K562 (cell line): ENCODE measurements around the gene CCDC85C. TPM values are rescaled to one million over a fixed set of nuclear protein-coding genes. Genes with fewer than 3 reads are reported as not detected.

Experiments
- CGGBP1 ChIP-seq: fragments of 250-450 bp; sonication (Bioruptor Pico); IDR thresholded peaks from 2 replicates; pipeline ENCODE4 v1.9.0; 2021; ENCODE audit warnings: mild to moderate bottlenecking
- CREB3 ChIP-seq: fragments of 450-650 bp; conservative IDR thresholded peaks from 2 replicates; pipeline ENCODE4 v1.6.1; 2016; ENCODE audit warnings: missing genetic modification characterization, low read depth, mild to moderate bottlenecking, missing compliant biosample characterization, moderate library complexity
- FOXO4 ChIP-seq: fragments of 450-650 bp; formaldehyde crosslinking; IDR thresholded peaks from 2 replicates; pipeline ENCODE4 v1.4.0; 2020; ENCODE audit warnings: mild to moderate bottlenecking, moderate library complexity
- GMEB1 ChIP-seq: fragments of 250-450 bp; sonication (Bioruptor Pico); IDR thresholded peaks from 2 replicates; pipeline ENCODE4 v1.4.0; 2020; ENCODE audit warnings: mild to moderate bottlenecking
- LARP7 ChIP-seq: fragments of 450-650 bp; IDR thresholded peaks from 2 replicates; pipeline ENCODE4 v1.6.1; 2016
- LEF1 ChIP-seq: fragments of 450-650 bp; IDR thresholded peaks from 2 replicates; pipeline ENCODE4 v1.6.1; 2016; ENCODE audit warnings: mild to moderate bottlenecking
- MTA2 ChIP-seq: fragments of 450-650 bp; IDR thresholded peaks from 2 replicates; pipeline ENCODE4 v1.6.1; 2016; ENCODE audit warnings: low read depth
- POLR2A ChIP-seq: fragments of 450-650 bp; conservative IDR thresholded peaks from 2 replicates; pipeline ENCODE4 v1.6.1; 2016
- PYGO2 ChIP-seq: fragments of 450-650 bp; IDR thresholded peaks from 2 replicates; pipeline ENCODE4 v1.6.1; 2016; ENCODE audit warnings: mild to moderate bottlenecking, missing genetic modification characterization, moderate library complexity, missing compliant biosample characterization
- RBFOX2 ChIP-seq: fragments of 200-400 bp; formaldehyde crosslinking; IDR thresholded peaks from 2 replicates; pipeline ENCODE4 v1.6.1; 2017; ENCODE audit warnings: low read depth, mild to moderate bottlenecking, low read length, moderate library complexity
- RBM22 ChIP-seq: fragments of 200-400 bp; formaldehyde crosslinking; IDR thresholded peaks from 2 replicates; pipeline ENCODE4 v1.6.1; 2018; ENCODE audit warnings: low read length, low read depth; ENCODE audit not compliant: poor library complexity, severe bottlenecking
- RFX5 ChIP-seq: IDR thresholded peaks from 2 replicates; pipeline ENCODE4 v1.6.1; 2011; ENCODE audit warnings: low read depth, mild to moderate bottlenecking, improper control_type of control experiment, low read length
- RHOXF2B ChIP-seq: fragments of 250-450 bp; sonication (Bioruptor Pico); conservative IDR thresholded peaks from 2 replicates; pipeline ENCODE4 v1.5.1; 2021
- SMARCC2 ChIP-seq: fragments of 450-650 bp; IDR thresholded peaks from 2 replicates; pipeline ENCODE4 v1.6.1; 2017; ENCODE audit warnings: antibody characterized with exemption, moderate library complexity, mild to moderate bottlenecking, low read depth
- SMARCE1 ChIP-seq: fragments of 450-650 bp; IDR thresholded peaks from 2 replicates; pipeline ENCODE4 v1.7.1; 2016; ENCODE audit warnings: mild to moderate bottlenecking
- TARDBP ChIP-seq: fragments of 450-650 bp; IDR thresholded peaks from 2 replicates; pipeline ENCODE4 v1.6.1; 2016
- TBL1XR1 ChIP-seq, 2 experiments: IDR thresholded peaks; 2 replicates each; pipeline ENCODE4 v1.6.1; 2012; ENCODE audit warnings: improper control_type of control experiment in 2 of 2, low read length in 2 of 2, mild to moderate bottlenecking in 1 of 2
- ZNF146 ChIP-seq: IDR thresholded peaks from one replicate; pipeline ENCODE4 v1.6.1; 2018; ENCODE audit warnings: missing compliant biosample characterization; ENCODE audit not compliant: unreplicated experiment
- ZNF197 ChIP-seq: fragments of 200-800 bp; sonication (Bioruptor generic); IDR thresholded peaks from 2 replicates; pipeline ENCODE4 v1.6.1; 2016; ENCODE audit warnings: low read depth, missing genetic modification characterization, missing compliant biosample characterization
- ZNF436 ChIP-seq: fragments of 250-450, 450-650 bp; sonication (Bioruptor Pico); formaldehyde crosslinking; IDR thresholded peaks from 2 replicates; pipeline ENCODE4 v1.7.0; 2020; ENCODE audit warnings: mild to moderate bottlenecking
- ZZZ3 ChIP-seq: fragments of 450-650 bp; IDR thresholded peaks from 2 replicates; pipeline ENCODE4 v1.6.1; 2016; ENCODE audit warnings: antibody characterized with exemption, mild to moderate bottlenecking, moderate library complexity
- polyA plus RNA-seq, 8 experiments: library from polyadenylated mRNA; depleted of rRNA in 4 of 8; stranded (reverse) in 5 of 8; unstranded in 3 of 8; fragments of >200 nt; fragmentation: Nextera tagmentation in 2 of 8; fragmentation: Illumina TruSeq in 1 of 8; extraction: Ambion mirVana in 2 of 8; extraction: Trizol in 1 of 8; gene quantifications; 2 replicates each; pipeline versions ENCODE4 v1.2.1 to v1.2.3, GENCODE V29; 2011 to 2014; ENCODE audit warnings: inconsistent platforms in 1 of 8, missing spikeins in 1 of 8
- total RNA-seq, 7 experiments: library from RNA; depleted of rRNA in 6 of 7; stranded (reverse); fragments of >200 nt in 6 of 7; fragmentation: Illumina TruSeq in 2 of 7; extraction: Trizol in 2 of 7; gene quantifications; 2 replicates each; pipeline versions ENCODE4 v1.2.1 to v1.2.3, GENCODE V29; 2011 to 2021; ENCODE audit warnings: low replicate concordance in 1 of 7

Gene CCDC85C
- total and polyA plus RNA-seq, 9 of the 15 experiments (the other 6 are each of a cell fraction or from before 2014, with no cell fraction given) = 0.18 to 22.0 (median 6.3) TPM

GRCh38 chr14:99572173-99572999, 31.6 kb downstream of the CCDC85C start (continued):
- TF ChIP-seq FOXO4 (CRISPR knock-in tag) = no peak
- TF ChIP-seq RBFOX2 = no peak
- TF ChIP-seq MTA2 = peak; percentile 90
- peak; percentile 50; the same call in 1 of the 2 replicates for TF ChIP-seq LEF1
- no peak for TF ChIP-seq CREB3
- TF ChIP-seq TARDBP = no peak
- TF ChIP-seq TBL1XR1 (IDR thresholded peaks at IDR 0.05; ENCODE audit: low read length in 2 of 2) = peak in 1 of 2 experiments; percentile 74; a peak in 2 of 4 replicates
- 0 out of 2 replicates have a peak, but pooled peaks have one; percentile 45 for TF ChIP-seq SMARCC2
- no peak for TF ChIP-seq ZNF146
- no peak for TF ChIP-seq ZNF436 (CRISPR knock-in tag)
- TF ChIP-seq PYGO2 (tag) = no peak
- peak; percentile 80; the same call in 1 of the 2 replicates for TF ChIP-seq SMARCE1
- TF ChIP-seq RBM22 = no peak
- TF ChIP-seq GMEB1 (CRISPR knock-in tag) = no peak
- TF ChIP-seq RFX5 = no peak
- TF ChIP-seq CGGBP1 (CRISPR knock-in tag) = no peak
- no peak for TF ChIP-seq LARP7
- no peak for TF ChIP-seq ZZZ3
- TF ChIP-seq ZNF197 (CRISPR knock-in tag) = 0 out of 2 replicates have a peak, but pooled peaks have one; percentile 76
- TF ChIP-seq POLR2A = no peak
- no peak for TF ChIP-seq RHOXF2B (CRISPR knock-in tag)
